ENCODE results near the gene CERCAM. TPM values are rescaled to one million over a fixed set of nuclear protein-coding genes. Genes with fewer than 3 reads are reported as not detected.

Gene CERCAM
- polyA plus RNA-seq, 3 donors: 1.5 to 2.5 (median 1.8) TPM

- Histone ChIP-seq H2AFZ (ENCODE audit: insufficient read depth, low read depth, low read length, poor library complexity, severe bottlenecking) (no peak overlapping the region), H3K79me2 (ENCODE audit: insufficient read depth, low read length) (no peaks in the 10 kb centered on the region), H3K9ac (ENCODE audit: insufficient read depth, low read length, poor library complexity, severe bottlenecking) (no peak overlapping the region), H3K9me3 (replicated peaks in 1 of 2; ENCODE audit: control insufficient read depth in 1 of 2, insufficient read depth in 1 of 2, low read length in 2 of 2) (no peaks in the 10 kb centered on the region), H3K27me3 (ENCODE audit: control insufficient read depth in 2 of 2, insufficient read depth in 2 of 2, low read length in 2 of 2) (no peaks in the 10 kb centered on the region), H3K36me3 (replicated peaks in 1 of 2; ENCODE audit: control insufficient read depth in 1 of 2, insufficient read depth in 2 of 2, low read length in 2 of 2) (no peaks in the 10 kb centered on the region), H3K4me3 (replicated peaks in 1 of 3; ENCODE audit: low read depth in 2 of 3, low read length in 3 of 3) (no peak overlapping the region), H3K27ac (ENCODE audit: low read depth in 1 of 2, low read length in 2 of 2) (no peak overlapping the region), H3K4me2 (replicated peaks; ENCODE audit: extremely low read depth, low read length, poor library complexity, severe bottlenecking) (no peak overlapping the region), H4K20me1 (ENCODE audit: insufficient read depth, low read length) (no peaks in the 10 kb centered on the region), H3K4me1 (ENCODE audit: control insufficient read depth in 1 of 2, insufficient read depth in 2 of 2, low read length in 2 of 2) (no peaks in the 10 kb centered on the region)
- H3K9me3 Mint-ChIP-seq: peaks cover 0 to 5% (median 0%) of the 10 kb centered on the region in 7 donors
- no peaks in the 10 kb centered on the region for H3K36me3 Mint-ChIP-seq
- TF ChIP-seq, protein P1, sequence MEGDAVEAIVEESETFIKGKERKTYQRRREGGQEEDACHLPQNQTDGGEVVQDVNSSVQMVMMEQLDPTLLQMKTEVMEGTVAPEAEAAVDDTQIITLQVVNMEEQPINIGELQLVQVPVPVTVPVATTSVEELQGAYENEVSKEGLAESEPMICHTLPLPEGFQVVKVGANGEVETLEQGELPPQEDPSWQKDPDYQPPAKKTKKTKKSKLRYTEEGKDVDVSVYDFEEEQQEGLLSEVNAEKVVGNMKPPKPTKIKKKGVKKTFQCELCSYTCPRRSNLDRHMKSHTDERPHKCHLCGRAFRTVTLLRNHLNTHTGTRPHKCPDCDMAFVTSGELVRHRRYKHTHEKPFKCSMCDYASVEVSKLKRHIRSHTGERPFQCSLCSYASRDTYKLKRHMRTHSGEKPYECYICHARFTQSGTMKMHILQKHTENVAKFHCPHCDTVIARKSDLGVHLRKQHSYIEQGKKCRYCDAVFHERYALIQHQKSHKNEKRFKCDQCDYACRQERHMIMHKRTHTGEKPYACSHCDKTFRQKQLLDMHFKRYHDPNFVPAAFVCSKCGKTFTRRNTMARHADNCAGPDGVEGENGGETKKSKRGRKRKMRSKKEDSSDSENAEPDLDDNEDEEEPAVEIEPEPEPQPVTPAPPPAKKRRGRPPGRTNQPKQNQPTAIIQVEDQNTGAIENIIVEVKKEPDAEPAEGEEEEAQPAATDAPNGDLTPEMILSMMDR (IDR thresholded peaks at IDR 0.05): no peak
- H3K27me3 Mint-ChIP-seq (ENCODE audit: low read depth in 3 of 3): peaks cover 4 to 10% (median 6%) of the 10 kb centered on the region in 3 donors
- no peaks in the 10 kb centered on the region for H3K4me1 Mint-ChIP-seq
- WGBS (ENCODE audit: insufficient coverage): no CpG with 5 or more reads among the region's 2 CpGs
- no peak overlapping the region for H3K4me3 Mint-ChIP-seq
- no peak for DNase-seq
- intact Hi-C loops (cut with micrococcal nuclease): no loop called here
- H3K27ac Mint-ChIP-seq: no peak overlapping the region
These were observed 28.1 kb downstream of the CERCAM start for GRCh38 chr9:128448746-128449145.

DNA sequence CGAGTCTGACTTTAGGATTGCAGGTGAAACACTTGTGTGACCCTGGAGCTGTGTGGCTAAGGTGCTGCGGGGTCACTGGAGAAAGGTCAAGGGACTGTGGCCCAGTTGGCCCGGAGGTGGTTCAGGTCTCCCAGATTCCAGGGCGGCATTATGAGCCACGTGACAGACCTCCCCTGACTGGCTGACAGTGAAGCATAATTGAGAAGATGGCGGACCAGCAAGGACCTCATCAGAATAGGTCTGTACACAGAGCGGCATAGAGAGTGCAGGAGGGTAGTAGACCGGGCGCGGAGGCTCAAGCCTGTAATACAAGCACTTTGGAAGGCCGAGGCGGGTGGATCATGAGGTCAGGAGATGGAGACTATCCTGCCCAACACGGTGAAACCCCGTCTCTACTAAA lies 34.3 kb downstream of the CERCAM start:
- peaks cover 2 to 10% (median 6%) of the 10 kb centered on the region in 3 donors for H3K27me3 Mint-ChIP-seq (ENCODE audit: low read depth in 3 of 3)
- peaks cover 12 to 20% of the 10 kb centered on the region in 2 donors for H3K4me1 ChIP-seq (ENCODE audit: control insufficient read depth in 1 of 2, insufficient read depth in 2 of 2, low read length in 2 of 2)
- H3K27ac ChIP-seq (ENCODE audit: low read depth in 1 of 2, low read length in 2 of 2): no peak overlapping the region
- H3K27me3 ChIP-seq (ENCODE audit: control insufficient read depth in 2 of 2, insufficient read depth in 2 of 2, low read length in 2 of 2): no peaks in the 10 kb centered on the region
- peaks cover 7% of the 10 kb centered on the region for H4K20me1 ChIP-seq (ENCODE audit: insufficient read depth, low read length)
- H3K27ac Mint-ChIP-seq: peak overlapping the region in 4 of 7 donors; percentile 46 to 88 (median 62)
- H2AFZ ChIP-seq (ENCODE audit: insufficient read depth, low read depth, low read length, poor library complexity, severe bottlenecking): no peak overlapping the region
- no peak overlapping the region for H3K9ac ChIP-seq (ENCODE audit: insufficient read depth, low read length, poor library complexity, severe bottlenecking)
- peaks cover 0 to 4% (median 0%) of the 10 kb centered on the region in 7 donors for H3K9me3 Mint-ChIP-seq
- H3K4me2 ChIP-seq (replicated peaks; ENCODE audit: extremely low read depth, low read length, poor library complexity, severe bottlenecking): no peak overlapping the region
- H3K36me3 Mint-ChIP-seq: peaks cover 10 to 14% of the 10 kb centered on the region in 2 donors
- peaks cover 6 to 10% of the 10 kb centered on the region in 2 donors for H3K36me3 ChIP-seq (replicated peaks in 1 of 2; ENCODE audit: control insufficient read depth in 1 of 2, insufficient read depth in 2 of 2, low read length in 2 of 2)
- 93% methylated on average over 7 of the region's 14 CpGs for WGBS (ENCODE audit: insufficient coverage)
- H3K9me3 ChIP-seq (replicated peaks in 1 of 2; ENCODE audit: control insufficient read depth in 1 of 2, insufficient read depth in 1 of 2, low read length in 2 of 2): no peaks in the 10 kb centered on the region
- intact Hi-C loops (cut with micrococcal nuclease): loop anchor here (5.0 to 10.0 kb wide), 4 partner anchors 83 to 570 kb away; partner anchors contain the start of genes COQ4 (in 1 of the 2), DOLK (in 1 of the 2), NUP188 (in 1 of the 2) and SH3GLB2 (in 1 of the 2)
- no peak overlapping the region for H3K4me3 Mint-ChIP-seq
- TF ChIP-seq, protein P1 (IDR thresholded peaks at IDR 0.05): no peak
- H3K4me1 Mint-ChIP-seq: peaks cover 15% of the 10 kb centered on the region
- no peak overlapping the region for H3K4me3 ChIP-seq (replicated peaks in 1 of 3; ENCODE audit: low read depth in 2 of 3, low read length in 3 of 3)
- DNase-seq: no peak
- peaks cover 28% of the 10 kb centered on the region for H3K79me2 ChIP-seq (ENCODE audit: insufficient read depth, low read length)
